GM21619 (cell line): ENCODE results near the gene HECW1.
"Not testable (repeated sequence)": the region's sequence is repeated elsewhere in the genome, so short reads cannot be mapped to it uniquely, and the experiment has no call there.

Source experiments
- ATAC-seq: cut with Tn5 transposase; IDR thresholded peaks from one replicate; pipeline ENCODE4 v1.9.1; 2021; ENCODE audit not compliant: unreplicated experiment

HECW1 gene

GRCh38 chr7:43111630-43112458 is 603 bp upstream of the HECW1 start:
- no peak for ATAC-seq

GRCh38 chr7:43112941-43113621 is 634 bp downstream of the HECW1 start:
- ATAC-seq: no peak

- ATAC-seq: no peak
Observed at GRCh38 chr7:43113622-43114457, 1.4 kb downstream of the HECW1 start.

GRCh38 chr7:43114458-43114780 is 2.0 kb downstream of the HECW1 start:
- no peak for ATAC-seq

- ATAC-seq: no peak
Observed at GRCh38 chr7:43116451-43116850, 4.0 kb downstream of the HECW1 start.

GRCh38 chr7:43117095-43117494 is 4.6 kb downstream of the HECW1 start:
- ATAC-seq: no peak

- no peak for ATAC-seq
Observed at GRCh38 chr7:43117861-43118260, 5.4 kb downstream of the HECW1 start.

GRCh38 chr7:43118313-43118712 is 5.9 kb downstream of the HECW1 start:
- no peak for ATAC-seq

- no peak for ATAC-seq
Observed at GRCh38 chr7:43119371-43120075, 7.1 kb downstream of the HECW1 start.

GRCh38 chr7:43121973-43122372 is 9.5 kb downstream of the HECW1 start:
- ATAC-seq: no peak

- no peak for ATAC-seq
Observed at GRCh38 chr7:43123457-43123856, 11.0 kb downstream of the HECW1 start.

- ATAC-seq: no peak
Observed at GRCh38 chr7:43124388-43124787, 11.9 kb downstream of the HECW1 start.

- ATAC-seq: no peak
Observed at GRCh38 chr7:43130347-43130746, 17.9 kb downstream of the HECW1 start.

GRCh38 chr7:43135129-43135528 is 22.7 kb downstream of the HECW1 start:
- ATAC-seq: no peak

GRCh38 chr7:43136064-43136463 is 23.6 kb downstream of the HECW1 start:
- ATAC-seq: no peak

GRCh38 chr7:43137121-43137744 is 24.8 kb downstream of the HECW1 start:
- ATAC-seq: not testable (repeated sequence)

GRCh38 chr7:43137811-43138210 is 25.4 kb downstream of the HECW1 start:
- ATAC-seq: no peak

GRCh38 chr7:43138710-43139109 is 26.3 kb downstream of the HECW1 start:
- ATAC-seq: no peak

- no peak for ATAC-seq
Observed at GRCh38 chr7:43139137-43139536, 26.7 kb downstream of the HECW1 start.

- ATAC-seq: no peak
Observed at GRCh38 chr7:43140186-43140585, 27.7 kb downstream of the HECW1 start.

GRCh38 chr7:43141091-43141490 is 28.6 kb downstream of the HECW1 start:
- no peak for ATAC-seq
